Measurements from ENCODE around the gene GFI1B.

Gene GFI1B

DNA sequence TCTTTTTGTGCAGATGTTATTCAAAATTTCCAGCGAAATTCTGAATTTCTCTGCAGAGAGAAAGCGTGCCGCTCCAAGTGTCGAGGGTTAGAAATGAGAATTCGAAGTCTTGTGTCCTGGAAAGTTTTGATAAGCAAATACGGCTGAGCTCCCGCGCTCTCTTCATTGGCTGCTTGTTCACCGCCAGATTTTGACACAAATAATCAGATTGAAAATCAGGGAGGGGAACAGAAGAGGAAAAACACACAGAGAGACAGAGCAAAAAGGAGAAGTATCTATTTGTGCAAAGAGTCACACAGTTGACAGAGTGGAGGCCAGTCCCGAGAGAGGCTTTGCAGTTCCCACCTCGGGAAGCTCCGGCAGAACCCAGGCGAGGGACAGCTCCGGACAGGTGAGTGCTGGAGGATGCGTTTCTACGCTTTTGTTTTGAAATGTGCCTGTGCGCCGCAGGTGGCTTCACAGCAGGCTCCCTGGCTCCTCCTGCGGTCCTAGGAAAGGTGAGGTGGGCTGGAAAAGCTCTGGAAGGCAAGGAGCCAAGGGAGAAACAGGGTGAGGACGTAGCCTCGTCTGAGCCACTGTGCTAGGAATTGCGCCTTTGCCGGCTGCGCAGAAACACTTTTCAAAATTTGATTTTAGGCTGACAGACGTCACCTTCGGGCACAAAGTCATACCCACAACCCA is at the start of gene GFI1B:
TSS of gene GFI1B (plus strand) at position 244 of the 681 bp plus-strand sequence. CDS start 7,985 bp downstream, outside the sequence.
- no peak for DNase-seq (ENCODE audit: low read depth in 1 of 2, low spot score in 1 of 2)

GRCh38 chr9:132931178-132931735 is 47.2 kb upstream of the GFI1B start:
- no peak for DNase-seq (ENCODE audit: low read depth in 1 of 2, low spot score in 1 of 2)

- DNase-seq (ENCODE audit: low read depth in 1 of 2, low spot score in 1 of 2): no peak
Observed at GRCh38 chr9:132935026-132935425, 43.5 kb upstream of the GFI1B start.

GRCh38 chr9:132937463-132937901 is 41.0 kb upstream of the GFI1B start:
- no peak for DNase-seq (ENCODE audit: low read depth in 1 of 2, low spot score in 1 of 2)

DNA sequence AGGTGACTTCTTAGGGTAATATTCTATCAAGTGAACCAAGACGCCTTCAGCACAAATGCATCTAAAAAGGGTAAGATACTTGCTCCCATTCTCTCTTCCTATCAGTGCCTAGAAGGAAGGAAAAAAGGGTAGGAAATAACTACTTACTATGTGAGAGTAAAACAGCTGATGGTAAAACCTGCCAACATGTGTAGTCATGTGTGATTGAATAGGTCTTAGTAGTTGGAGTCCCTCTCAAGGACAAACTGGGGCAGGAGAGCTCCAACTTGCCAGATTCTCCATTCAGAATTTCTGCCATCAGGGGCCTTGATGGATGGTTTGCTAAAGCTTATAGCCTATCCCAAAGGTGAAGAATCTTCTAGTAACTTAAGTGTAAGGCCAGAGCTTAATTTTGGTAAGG is 39.3 kb upstream of the GFI1B start:
- DNase-seq (ENCODE audit: low read depth in 1 of 2, low spot score in 1 of 2): no peak

DNA sequence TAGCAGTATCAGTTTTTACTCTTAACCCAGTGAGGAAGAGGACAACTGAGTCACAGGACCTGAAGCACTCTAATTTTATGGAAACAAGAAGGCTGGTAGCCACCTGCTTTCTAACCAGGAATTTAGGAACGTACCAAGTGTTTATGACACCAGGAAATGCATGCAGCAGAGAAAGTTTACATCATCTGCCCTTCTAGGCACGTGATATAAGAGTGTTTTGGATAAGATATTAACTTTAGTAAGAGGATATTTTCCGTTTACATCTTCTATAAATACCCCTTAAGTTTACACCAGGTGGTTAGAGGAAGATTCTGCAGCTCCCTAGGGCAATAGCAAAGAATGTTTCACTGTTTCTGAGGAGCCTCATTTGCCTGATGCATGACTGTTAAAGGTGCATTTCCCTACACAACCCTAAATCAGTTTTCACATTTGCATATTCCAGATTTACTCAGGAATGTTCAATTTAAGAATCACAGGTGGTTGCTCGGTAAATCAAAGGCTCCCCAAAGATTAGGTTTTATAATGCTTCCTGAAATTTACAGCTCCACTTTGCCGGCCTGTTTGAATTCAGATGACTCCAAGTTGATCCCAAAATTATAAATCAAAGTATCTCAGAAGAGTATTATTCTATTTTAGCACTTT is 35.8 kb upstream of the GFI1B start:
- no peak for DNase-seq (ENCODE audit: low read depth in 1 of 2, low spot score in 1 of 2)

DNA sequence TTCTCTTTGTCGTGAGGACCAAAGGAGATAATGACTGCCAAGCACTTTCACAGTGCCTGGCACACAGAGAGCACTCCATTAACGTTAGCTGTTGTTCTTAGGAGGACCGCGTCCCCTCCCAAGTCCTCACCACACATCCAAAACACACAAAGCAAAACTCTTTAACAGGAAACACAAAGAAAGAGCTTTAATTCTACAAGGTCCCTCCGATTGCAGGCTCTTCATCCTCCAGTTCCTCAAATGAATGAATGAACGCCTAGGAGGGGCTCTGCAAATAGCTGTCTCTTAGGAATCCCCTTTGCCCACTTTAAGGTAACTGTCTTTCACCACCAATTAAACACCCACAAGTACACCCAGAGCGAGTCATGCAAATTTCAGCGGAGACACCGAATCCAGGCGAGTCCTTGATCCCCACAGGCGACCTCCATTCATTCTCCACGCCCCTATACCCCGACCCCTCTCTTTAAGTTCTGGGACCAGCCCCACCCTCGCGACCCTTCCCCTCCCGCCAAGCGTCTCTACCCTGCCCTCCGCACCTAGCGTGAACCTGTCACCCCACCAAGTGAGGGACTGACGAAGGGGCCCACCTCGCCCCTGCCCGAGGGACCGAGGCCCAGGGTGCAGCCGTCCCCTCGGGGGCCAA is 34.7 kb upstream of the GFI1B start:
- no peak for DNase-seq (ENCODE audit: low read depth in 1 of 2, low spot score in 1 of 2)

- DNase-seq (ENCODE audit: low read depth in 1 of 2, low spot score in 1 of 2): peak; percentile 95 to 98
Observed at GRCh38 chr9:132944294-132945185, 34.0 kb upstream of the GFI1B start, which contains the start of gene TSC1. Gene TSC1 (minus strand): TSS chr9:132944616. CDS start chr9:132928872, 15,744 bp downstream.

- DNase-seq (ENCODE audit: low read depth in 1 of 2, low spot score in 1 of 2): no peak
Observed at GRCh38 chr9:132945186-132946130, 33.0 kb upstream of the GFI1B start.

GRCh38 chr9:132946211-132946610 is 32.3 kb upstream of the GFI1B start:
- DNase-seq (ENCODE audit: low read depth in 1 of 2, low spot score in 1 of 2): no peak

- no peak for DNase-seq (ENCODE audit: low read depth in 1 of 2, low spot score in 1 of 2)
Observed at GRCh38 chr9:132946631-132947295, 31.7 kb upstream of the GFI1B start.

GRCh38 chr9:132947756-132948155 is 30.7 kb upstream of the GFI1B start:
- DNase-seq (ENCODE audit: low read depth in 1 of 2, low spot score in 1 of 2): no peak

GRCh38 chr9:132948482-132949050 is 29.9 kb upstream of the GFI1B start:
- DNase-seq (ENCODE audit: low read depth in 1 of 2, low spot score in 1 of 2): no peak

DNA sequence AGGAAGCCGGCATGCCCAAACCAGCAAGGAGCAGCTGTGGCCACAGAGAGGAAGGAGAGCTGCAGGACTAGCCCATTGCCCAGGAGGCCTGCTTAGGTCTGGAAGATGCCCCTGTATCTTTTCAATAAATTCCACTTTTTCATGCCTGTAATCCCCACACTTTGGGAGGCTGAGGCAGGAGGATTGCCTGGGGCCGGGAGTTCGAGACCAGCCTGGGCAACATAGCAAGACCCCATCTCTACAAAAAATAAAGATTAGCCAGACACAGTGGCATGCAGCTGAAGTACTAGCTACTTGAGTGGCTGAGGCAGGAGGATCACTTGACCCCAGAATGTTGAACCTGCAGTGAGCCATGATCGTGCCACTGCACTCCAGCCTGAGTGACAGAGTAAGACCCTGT is 28.8 kb upstream of the GFI1B start:
- no peak for DNase-seq (ENCODE audit: low read depth in 1 of 2, low spot score in 1 of 2)

GRCh38 chr9:132955123-132955522 is 23.4 kb upstream of the GFI1B start:
- DNase-seq (ENCODE audit: low read depth in 1 of 2, low spot score in 1 of 2): no peak

- DNase-seq (ENCODE audit: low read depth in 1 of 2, low spot score in 1 of 2): no peak
Observed at GRCh38 chr9:132955768-132956167, 22.7 kb upstream of the GFI1B start.

DNA sequence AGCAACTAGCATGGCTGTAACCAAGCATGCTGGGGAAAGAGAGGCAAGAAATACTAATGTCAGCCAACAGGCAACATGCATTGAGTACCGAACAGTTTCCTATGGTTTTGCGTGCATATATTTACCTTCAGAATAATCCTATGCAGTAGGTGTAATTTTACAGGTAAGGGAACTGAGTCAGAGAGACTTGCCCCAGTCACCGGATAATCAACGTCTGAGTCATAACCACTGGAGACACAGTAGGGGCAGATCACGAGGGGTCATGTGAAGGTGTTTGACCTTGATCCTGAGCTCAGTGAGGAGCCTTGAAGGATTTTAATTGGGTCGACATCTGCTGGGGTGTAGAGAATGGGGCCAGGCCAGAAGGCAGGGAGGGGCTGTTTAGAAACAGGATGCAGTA is 20.7 kb upstream of the GFI1B start:
- no peak for DNase-seq (ENCODE audit: low read depth in 1 of 2, low spot score in 1 of 2)

GRCh38 chr9:132961002-132961401 is 17.5 kb upstream of the GFI1B start:
- no peak for DNase-seq (ENCODE audit: low read depth in 1 of 2, low spot score in 1 of 2)

- no peak for DNase-seq (ENCODE audit: low read depth in 1 of 2, low spot score in 1 of 2)
Observed at GRCh38 chr9:132965478-132965877, 13.0 kb upstream of the GFI1B start.
